Erythroblast (primary cell): ENCODE results near the gene ST8SIA5.
"Not testable (repeated sequence)": the region's sequence is repeated elsewhere in the genome, so short reads cannot be mapped to it uniquely, and the experiment has no call there.

Experiments used
- DNase-seq, 2 experiments: peaks; one replicate each; lab custom pipeline; 2025; lab: John Stamatoyannopoulos, UW
- GATA1 ChIP-seq: IDR thresholded peaks from 2 replicates; pipeline ENCODE4 v1.6.1; 2011; ENCODE audit warnings: low read depth, mild to moderate bottlenecking, control low read depth, low read length, moderate library complexity
- POLR2A ChIP-seq: IDR thresholded peaks from 2 replicates; pipeline ENCODE4 v1.6.1; 2011; ENCODE audit warnings: mild to moderate bottlenecking, low read length

ST8SIA5 gene, protein sequence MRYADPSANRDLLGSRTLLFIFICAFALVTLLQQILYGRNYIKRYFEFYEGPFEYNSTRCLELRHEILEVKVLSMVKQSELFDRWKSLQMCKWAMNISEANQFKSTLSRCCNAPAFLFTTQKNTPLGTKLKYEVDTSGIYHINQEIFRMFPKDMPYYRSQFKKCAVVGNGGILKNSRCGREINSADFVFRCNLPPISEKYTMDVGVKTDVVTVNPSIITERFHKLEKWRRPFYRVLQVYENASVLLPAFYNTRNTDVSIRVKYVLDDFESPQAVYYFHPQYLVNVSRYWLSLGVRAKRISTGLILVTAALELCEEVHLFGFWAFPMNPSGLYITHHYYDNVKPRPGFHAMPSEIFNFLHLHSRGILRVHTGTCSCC

DNA sequence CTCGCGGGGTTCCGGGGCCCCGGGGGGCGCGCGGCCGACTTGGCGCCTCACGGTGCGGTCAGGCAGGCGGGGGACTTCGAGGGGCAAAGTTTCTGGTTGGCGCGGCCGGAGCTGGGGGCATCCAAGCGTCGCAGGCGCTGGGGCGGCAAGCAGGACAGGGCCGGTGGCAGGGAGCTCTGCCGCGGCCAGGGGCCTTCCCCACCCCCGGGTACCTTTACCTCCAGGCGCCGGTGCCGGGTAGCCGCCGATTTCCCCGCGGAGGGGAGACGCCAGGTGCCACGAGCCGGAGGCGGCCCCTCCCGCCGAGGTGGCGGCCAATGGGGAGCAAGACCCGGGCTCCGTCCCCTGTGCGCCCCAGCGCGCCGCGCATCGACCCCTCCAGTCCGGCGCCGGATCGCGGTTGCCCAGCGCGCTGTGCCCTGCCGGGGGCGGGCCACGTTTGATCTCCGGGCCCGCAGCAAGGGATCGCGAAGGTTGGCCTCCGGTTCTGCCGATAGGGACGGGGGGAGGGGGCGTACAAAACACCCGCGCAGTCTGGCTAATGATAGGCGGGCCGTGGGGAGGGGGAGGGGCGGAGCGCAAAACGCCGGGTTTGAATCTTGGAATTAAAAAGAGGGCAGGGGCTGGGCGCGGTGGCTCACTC is at the start of gene ST8SIA5:
TSS of gene ST8SIA5 (minus strand) at position 495 of the 643 bp plus-strand sequence. CDS start 545 bp downstream, outside the sequence.
- TF ChIP-seq POLR2A: no peak
- no peak for TF ChIP-seq GATA1
- no peak for DNase-seq

DNA sequence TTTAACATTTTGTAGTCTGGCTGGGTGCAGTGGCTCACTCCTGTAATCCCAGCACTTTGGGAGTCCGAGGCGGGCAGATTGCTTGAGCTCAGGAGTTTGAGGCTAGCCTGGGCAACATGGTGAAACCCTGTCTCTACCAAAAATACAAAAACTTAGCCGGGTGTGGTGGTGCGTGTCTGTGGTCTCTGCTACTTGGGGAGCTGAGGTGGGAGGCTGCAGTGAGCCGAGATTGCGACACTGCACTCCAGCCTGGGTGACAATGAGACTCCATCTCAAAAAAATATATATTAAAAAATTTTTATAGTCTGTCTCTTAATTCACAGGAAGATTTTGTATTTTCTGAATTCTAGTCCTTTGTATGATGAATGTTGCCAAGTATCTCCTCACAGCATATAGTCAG is 39.1 kb upstream of the ST8SIA5 start:
- not testable (repeated sequence) for DNase-seq

GRCh38 chr18:46794607-46795006 is 37.8 kb upstream of the ST8SIA5 start:
- TF ChIP-seq POLR2A (no peak), GATA1 (no peak)
- no peak for DNase-seq

DNA sequence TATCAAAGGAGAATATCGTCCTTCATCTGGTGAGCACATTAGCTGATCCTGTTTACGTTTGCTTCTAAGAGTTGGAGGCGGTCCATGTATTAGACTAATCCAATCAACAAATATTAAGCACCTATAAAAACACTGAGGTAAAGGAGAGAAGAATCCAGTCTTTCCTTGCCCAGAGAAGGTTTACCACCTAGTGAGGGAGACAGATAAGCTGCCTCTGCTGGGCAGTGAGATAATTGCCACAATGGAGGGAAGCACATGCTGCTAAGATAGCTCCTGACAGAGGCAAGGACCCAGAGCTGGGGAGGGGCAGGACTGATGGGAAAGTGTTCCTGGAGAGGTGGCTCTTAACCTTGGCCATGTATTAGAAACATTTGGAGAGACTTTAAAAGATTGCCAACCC is 36.7 kb upstream of the ST8SIA5 start:
- DNase-seq: peak; percentile 12 to 33
- TF ChIP-seq GATA1 (no peak), POLR2A (no peak)

DNA sequence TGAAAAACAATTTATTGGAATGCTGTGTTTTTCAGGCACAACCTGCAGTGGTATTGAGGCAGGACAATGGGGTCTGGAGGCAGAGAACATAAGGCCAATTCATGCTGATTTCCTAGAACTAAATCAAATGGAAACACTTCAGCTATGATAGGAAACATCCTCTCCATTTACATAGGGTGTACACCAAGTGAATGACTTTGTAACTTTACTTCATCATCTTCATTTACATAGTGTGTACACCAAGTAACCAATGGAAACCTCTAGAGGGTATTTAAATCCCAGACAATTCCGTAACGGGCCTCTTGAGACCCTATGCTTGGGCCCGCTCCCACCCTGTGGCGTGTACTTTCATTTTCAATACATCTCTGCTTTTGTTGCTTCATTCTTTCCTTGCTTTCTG is 32.2 kb upstream of the ST8SIA5 start:
- DNase-seq: no peak
- no peak for TF ChIP-seq POLR2A
- TF ChIP-seq GATA1: no peak

DNA sequence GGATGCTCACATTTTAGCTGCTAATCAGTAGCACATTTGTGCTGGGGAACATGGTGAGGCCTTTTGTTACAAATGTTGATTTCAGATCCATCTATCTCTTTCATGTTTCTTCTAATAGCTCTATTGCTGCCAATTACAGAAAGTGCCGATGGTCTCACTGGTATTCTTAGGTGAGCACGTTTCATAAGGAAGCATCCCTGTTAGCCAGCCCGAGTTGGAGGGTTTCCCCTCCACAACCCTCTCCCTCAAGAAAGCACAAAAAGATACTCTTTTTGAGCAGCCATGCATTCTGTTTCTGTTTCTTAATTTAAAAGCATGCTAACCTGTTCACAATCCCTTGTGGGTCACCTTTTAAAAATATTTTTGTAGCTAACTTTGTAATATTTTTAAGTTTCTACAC is 30.8 kb upstream of the ST8SIA5 start:
- TF ChIP-seq GATA1 (no peak), POLR2A (no peak)
- no peak for DNase-seq

DNA sequence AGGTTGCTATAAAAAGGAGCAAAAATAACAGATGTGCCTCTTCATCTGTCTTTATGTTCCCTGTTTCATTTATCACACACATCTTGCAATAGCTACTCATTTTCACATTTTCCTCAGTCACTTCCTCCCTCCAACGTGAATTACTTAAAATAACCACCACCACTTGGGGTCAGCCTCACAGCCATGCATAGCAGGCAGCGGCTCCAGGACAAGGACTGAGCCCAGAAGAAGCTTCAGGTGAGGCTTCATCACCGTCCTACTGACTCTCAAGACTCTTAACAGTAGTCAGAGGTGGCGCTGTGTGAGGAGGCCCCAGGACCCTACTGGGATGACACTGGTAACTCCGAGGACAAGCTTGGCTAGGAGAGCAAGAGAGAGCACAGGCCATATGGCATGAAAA is 15.5 kb upstream of the ST8SIA5 start:
- DNase-seq: no peak
- TF ChIP-seq GATA1: no peak
- TF ChIP-seq POLR2A: no peak

GRCh38 chr18:46771141-46771540 is 14.3 kb upstream of the ST8SIA5 start:
- no peak for TF ChIP-seq GATA1
- TF ChIP-seq POLR2A: no peak
- no peak for DNase-seq

DNA sequence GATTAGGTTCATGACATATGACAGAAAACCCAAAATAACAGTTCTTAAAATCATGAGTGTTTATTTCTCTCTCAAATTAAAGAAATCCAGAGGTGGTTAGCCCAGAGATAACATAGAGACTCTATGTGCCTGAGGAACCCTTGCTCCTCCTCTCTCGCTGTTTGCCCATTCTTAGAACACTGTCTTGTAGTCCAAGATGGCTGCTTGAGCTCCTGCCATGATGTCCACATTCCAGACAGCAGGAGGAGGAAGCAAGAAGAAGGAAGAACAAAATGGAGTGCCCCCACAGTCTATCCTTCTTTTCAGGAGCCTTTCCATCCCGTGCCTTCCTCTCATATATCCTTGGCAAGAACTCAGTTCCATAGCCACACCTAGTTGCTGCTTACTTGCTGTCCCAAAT is 13.9 kb upstream of the ST8SIA5 start:
- DNase-seq: no peak
- no peak for TF ChIP-seq GATA1
- no peak for TF ChIP-seq POLR2A

DNA sequence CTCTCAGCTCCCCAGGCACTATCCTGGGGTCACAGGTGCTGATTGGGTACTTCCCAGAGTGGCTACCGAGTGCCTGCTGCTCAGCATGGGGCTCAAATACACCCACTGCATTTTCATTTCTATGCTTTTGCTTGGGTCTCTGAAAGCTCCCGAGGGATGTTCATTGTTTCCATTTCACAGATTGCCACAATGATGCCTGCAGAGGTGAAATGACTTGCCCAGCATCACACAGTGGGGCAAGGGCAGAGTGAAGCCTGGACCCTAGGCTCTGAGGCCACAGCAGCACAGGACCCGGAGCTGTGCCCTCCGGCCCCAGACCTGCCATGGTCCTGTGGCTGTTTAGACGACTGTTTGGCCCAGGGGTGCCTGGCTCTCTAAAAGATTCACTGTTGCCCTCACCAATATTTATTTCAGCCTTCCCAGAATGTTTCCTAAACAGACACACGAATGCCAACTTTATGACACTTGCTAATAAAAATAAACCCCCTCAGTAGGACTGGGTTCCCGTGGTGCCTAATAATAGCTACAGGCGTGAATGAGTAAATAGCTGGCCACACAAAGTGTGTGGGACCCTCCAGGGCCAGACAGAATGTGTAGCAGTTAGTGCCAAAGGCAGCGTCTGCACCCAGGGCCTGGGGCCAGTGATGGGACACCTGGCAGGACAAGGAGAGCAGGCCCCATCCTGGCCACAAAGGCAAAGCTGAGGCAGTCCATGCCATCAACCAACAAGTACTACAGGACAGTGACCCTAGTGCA is 11.5 kb upstream of the ST8SIA5 start:
- DNase-seq: no peak
- TF ChIP-seq GATA1 (no peak), POLR2A (no peak)

DNA sequence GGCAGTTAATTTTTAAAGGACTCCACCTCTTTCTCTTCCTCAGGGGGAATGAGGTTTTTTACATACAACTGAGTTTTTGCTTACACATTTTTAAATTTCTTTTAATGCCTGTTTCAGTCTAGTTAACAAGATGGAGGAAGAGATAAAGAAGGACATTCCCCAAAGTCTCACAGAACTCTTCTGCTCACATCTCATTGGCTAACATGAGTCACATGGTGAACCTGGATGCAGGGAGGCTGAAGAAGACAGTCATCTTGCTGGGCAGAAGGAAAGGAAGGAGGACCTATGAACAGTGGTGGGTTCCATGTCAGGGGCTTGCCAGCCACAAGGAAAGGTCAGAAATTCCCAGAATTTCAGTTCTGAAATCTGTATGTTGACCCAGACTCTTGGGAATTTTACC is 10.4 kb upstream of the ST8SIA5 start:
- peak; percentile 15 to 35 for DNase-seq
- TF ChIP-seq GATA1 (no peak), POLR2A (no peak)

DNA sequence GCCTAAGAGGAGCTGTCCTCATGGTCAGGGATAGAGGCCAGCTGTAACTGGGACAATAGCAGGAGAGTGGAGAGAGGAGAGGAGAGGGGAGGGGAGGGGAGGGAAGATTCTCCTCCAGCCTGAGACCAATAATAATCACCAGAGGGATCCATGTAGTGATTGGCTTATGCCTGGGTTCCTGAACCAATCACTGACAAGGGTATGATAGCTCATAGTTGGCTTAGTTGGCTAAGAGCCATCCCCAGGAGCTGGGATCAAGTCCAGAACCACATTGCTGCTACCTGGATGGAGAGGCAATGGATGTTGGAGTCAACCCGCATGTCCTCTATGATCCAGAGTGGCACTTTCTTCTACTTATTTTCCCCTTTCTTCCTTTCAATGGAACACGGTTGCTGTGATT is 7.7 kb upstream of the ST8SIA5 start:
- no peak for TF ChIP-seq GATA1
- TF ChIP-seq POLR2A: no peak
- DNase-seq: no peak

DNA sequence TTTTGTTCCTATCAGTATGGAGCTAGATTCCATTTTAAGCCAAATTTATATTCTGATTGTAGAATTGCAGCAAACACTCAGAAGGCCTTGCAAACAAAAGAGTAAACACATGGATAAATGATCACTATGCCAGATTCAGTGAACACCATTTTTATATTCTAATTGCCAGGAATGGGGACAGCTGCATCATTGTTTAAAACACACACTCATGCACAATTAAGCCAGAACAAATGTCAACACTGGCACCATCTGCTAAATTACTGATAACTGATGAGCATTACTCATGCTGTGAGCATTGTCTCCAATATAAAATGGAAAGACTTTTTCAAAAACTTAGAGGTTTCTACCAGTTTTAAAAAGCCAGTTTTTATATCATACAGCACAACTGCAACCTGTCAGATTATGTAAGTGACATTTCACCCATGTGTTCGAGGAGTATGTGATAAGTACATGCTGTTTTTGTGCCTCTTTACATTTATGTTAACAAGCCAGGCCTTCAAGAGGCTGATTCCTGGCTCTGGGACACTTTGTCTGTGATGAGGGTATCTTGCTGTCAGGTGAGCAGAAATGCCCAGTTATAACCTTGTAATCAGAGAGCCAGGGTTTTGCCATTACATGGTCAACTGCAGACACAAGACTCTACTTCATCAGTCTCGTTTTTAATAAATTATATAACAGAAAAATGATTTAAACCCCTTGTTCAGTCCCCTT is 4.4 kb upstream of the ST8SIA5 start:
- no peak for DNase-seq
- TF ChIP-seq GATA1 (no peak), POLR2A (no peak)
